PC-9 (cell line): Measurements from ENCODE around the gene EMC7. TPM values are rescaled to one million over a fixed set of nuclear protein-coding genes. Genes with fewer than 3 reads are reported as not detected.
"Not testable (repeated sequence)": the region's sequence is repeated elsewhere in the genome, so short reads cannot be mapped to it uniquely, and the experiment has no call there.

Source experiments
- BruUV-seq: library from RNA; stranded (reverse); fragments of 400-500 nt; replicated peaks from 2 replicates; lab custom pipeline; 2021; lab: Mats Ljungman, UMichigan
- CTCF ChIA-PET: fragments of 300-600 bp; sonication (Branson Sonifier 250); formaldehyde crosslinking; loops from one replicate; lab custom pipeline; 2022; ENCODE audit warnings: antibody characterized with exemption; lab: Charles Lee
- POLR2A ChIA-PET: fragments of 300-600 bp; sonication (Branson Sonifier 250); formaldehyde crosslinking; loops from one replicate; lab custom pipeline; 2022; ENCODE audit warnings: antibody characterized with exemption; ENCODE audit not compliant: unreplicated experiment; lab: Charles Lee
- DNase-seq, 2 experiments: peaks; one replicate each; pipeline versions ENCODE4 v3.0.0 to v3.0.0-alpha.2; 2015 to 2022; ENCODE audit warnings: mixed read lengths in 1 of 2
- H2AFZ ChIP-seq: fragments of 200-600 bp; sonication (generic); 2 replicates; pipeline ENCODE4 v1.8.1; 2017; ENCODE audit warnings: antibody characterized with exemption
- H3F3A ChIP-seq: fragments of 200-600 bp; sonication (generic); 2 replicates; pipeline ENCODE4 v1.8.1; 2017; ENCODE audit warnings: antibody characterized with exemption, mild to moderate bottlenecking, low read depth; ENCODE audit not compliant: insufficient read depth
- H3K27ac ChIP-seq: fragments of 200-600 bp; sonication (generic); 2 replicates; pipeline ENCODE4 v1.6.1; 2016; ENCODE audit warnings: mixed run types
- H3K27me3 ChIP-seq: fragments of 200-600 bp; sonication (generic); 2 replicates; pipeline ENCODE4 v1.6.1; 2016; ENCODE audit warnings: low read depth, mixed run types; ENCODE audit not compliant: insufficient read depth
- H3K36me3 ChIP-seq: fragments of 200-600 bp; sonication (generic); 2 replicates; pipeline ENCODE4 v1.6.1; 2016; ENCODE audit warnings: low read depth, mixed run types
- H3K4me1 ChIP-seq: fragments of 200-600 bp; sonication (generic); replicated peaks from 2 replicates; pipeline ENCODE4 v1.6.1; 2016; ENCODE audit warnings: mixed run types; ENCODE audit not compliant: insufficient read depth
- H3K4me2 ChIP-seq: fragments of 200-600 bp; sonication (generic); 2 replicates; pipeline ENCODE4 v1.6.1; 2017; ENCODE audit warnings: mixed run types
- H3K4me3 ChIP-seq: fragments of 200-600 bp; sonication (generic); 2 replicates; pipeline ENCODE4 v1.6.1; 2016; ENCODE audit warnings: mixed run types
- H3K79me2 ChIP-seq: fragments of 200-600 bp; sonication (generic); 2 replicates; pipeline ENCODE4 v1.6.1; 2017; ENCODE audit warnings: low read depth, mixed run types
- H3K9me2 ChIP-seq: fragments of 200-600 bp; sonication (generic); 2 replicates; pipeline ENCODE4 v1.8.1; 2017; ENCODE audit warnings: mild to moderate bottlenecking; ENCODE audit not compliant: insufficient read depth
- H3K9me3 ChIP-seq: fragments of 200-600 bp; sonication (generic); 2 replicates; pipeline ENCODE4 v1.8.1; 2016; ENCODE audit warnings: low read depth; ENCODE audit not compliant: insufficient read depth
- H4K20me1 ChIP-seq: fragments of 200-600 bp; sonication (generic); 2 replicates; pipeline ENCODE4 v1.8.1; 2017; ENCODE audit not compliant: insufficient read depth
- CTCF ChIP-seq: fragments of 200-600 bp; sonication (generic); conservative IDR thresholded peaks from 2 replicates; pipeline ENCODE4 v1.6.1; 2017; ENCODE audit warnings: mixed run types, antibody characterized with exemption, mild to moderate bottlenecking, moderate library complexity
- EZH2 ChIP-seq: fragments of 200-600 bp; sonication (generic); IDR thresholded peaks from 2 replicates; pipeline ENCODE4 v1.8.0; 2017; ENCODE audit warnings: antibody characterized with exemption, low read depth
- intact Hi-C: fragments of 100-400 bp; cut with micrococcal nuclease; formaldehyde crosslinking; loops from one replicate; pipeline ENCODE4 v1.10.0; 2022; ENCODE audit not compliant: unreplicated experiment
- total RNA-seq: library from RNA; stranded (reverse); gene quantifications from 2 replicates; pipeline ENCODE4 v1.2.3, GENCODE V29; 2021

Gene EMC7
- total RNA-seq, 1 experiment from 2014 or later, result 33.9 TPM

GRCh38 chr15:34125945-34126344, 24.3 kb upstream of the EMC7 start:
- intact Hi-C loops, result no loop called here
- no peaks in the 10 kb centered on the region for H4K20me1 ChIP-seq
- H3K9me3 ChIP-seq, result no peaks in the 10 kb centered on the region
- no peaks in the 10 kb centered on the region for H3F3A ChIP-seq
- no peaks in the 10 kb centered on the region for H3K9me2 ChIP-seq
- no peak overlapping the region for H3K27ac ChIP-seq
- H2AFZ ChIP-seq, result no peak overlapping the region
- no peaks in the 10 kb centered on the region for H3K36me3 ChIP-seq
- BruUV-seq, result no TSS peak
- no peaks in the 10 kb centered on the region for H3K79me2 ChIP-seq
- H3K4me3 ChIP-seq, result no peak overlapping the region
- DNase-seq, result no peak
- no peaks in the 10 kb centered on the region for H3K4me1 ChIP-seq
- no peaks in the 10 kb centered on the region for H3K27me3 ChIP-seq
- TF ChIP-seq EZH2, result no peak
- no peak for TF ChIP-seq CTCF
- POLR2A ChIA-PET, result interaction anchor here (0.7 kb wide), 1 partner anchor 119 kb away, joined by 5 read pairs; no protein-coding TSS in a partner anchor
- CTCF ChIA-PET, result interaction anchor here (0.8 kb wide), 1 partner anchor 9 kb away, joined by 3 read pairs; no protein-coding TSS in a partner anchor
- no peak overlapping the region for H3K4me2 ChIP-seq

- TF ChIP-seq EZH2 (no peak), CTCF (no peak)
- DNase-seq, result no peak
- Histone ChIP-seq H3K9me2 (no peaks in the 10 kb centered on the region), H4K20me1 (no peaks in the 10 kb centered on the region), H3K9me3 (no peaks in the 10 kb centered on the region), H2AFZ (no peak overlapping the region), H3K4me3 (no peak overlapping the region), H3K27me3 (no peaks in the 10 kb centered on the region), H3K79me2 (no peaks in the 10 kb centered on the region), H3K4me2 (no peak overlapping the region), H3F3A (no peaks in the 10 kb centered on the region), H3K27ac (no peak overlapping the region), H3K36me3 (no peaks in the 10 kb centered on the region), H3K4me1 (no peaks in the 10 kb centered on the region)
- POLR2A ChIA-PET, result no interaction called here
- no TSS peak for BruUV-seq
- CTCF ChIA-PET, result no interaction called here
- intact Hi-C loops, result no loop called here
These were observed 23.0 kb upstream of the EMC7 start for GRCh38 chr15:34124651-34125050.

DNA sequence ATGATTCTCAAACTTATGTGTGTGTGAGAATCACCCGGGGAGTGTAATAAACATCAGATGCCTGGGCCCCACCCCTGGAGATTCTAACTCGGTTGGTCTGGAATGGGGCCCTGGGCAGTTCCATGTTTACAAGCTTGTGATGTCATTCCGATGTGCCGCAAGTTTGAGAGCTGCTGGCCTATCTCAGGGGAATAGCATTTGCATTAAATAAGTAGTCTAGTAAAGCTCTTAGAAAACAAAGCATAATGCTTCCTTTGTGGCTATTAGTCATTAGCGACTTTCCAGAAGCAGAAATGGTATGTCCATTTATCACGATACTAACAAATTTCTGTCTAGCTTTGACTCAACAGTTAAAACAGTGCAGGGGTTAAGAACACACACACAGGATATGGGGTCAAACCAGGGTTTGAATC, 21.1 kb upstream of the EMC7 start:
- Histone ChIP-seq H2AFZ (no peak overlapping the region), H3K27ac (no peak overlapping the region), H3K9me3 (no peaks in the 10 kb centered on the region), H3K4me2 (no peak overlapping the region), H3K4me1 (no peaks in the 10 kb centered on the region), H3K79me2 (no peaks in the 10 kb centered on the region), H3K4me3 (no peak overlapping the region), H4K20me1 (no peaks in the 10 kb centered on the region), H3K36me3 (no peaks in the 10 kb centered on the region), H3K27me3 (no peaks in the 10 kb centered on the region), H3F3A (no peaks in the 10 kb centered on the region), H3K9me2 (no peaks in the 10 kb centered on the region)
- POLR2A ChIA-PET, result no interaction called here
- TF ChIP-seq CTCF, result no peak
- TF ChIP-seq EZH2, result no peak
- no TSS peak for BruUV-seq
- DNase-seq, result no peak
- CTCF ChIA-PET, result interaction anchor here (0.7 to 1.1 kb wide), 2 partner anchors 13 to 86 kb away, joined by 3 read pairs; no protein-coding TSS in a partner anchor
- intact Hi-C loops, result no loop called here

DNA sequence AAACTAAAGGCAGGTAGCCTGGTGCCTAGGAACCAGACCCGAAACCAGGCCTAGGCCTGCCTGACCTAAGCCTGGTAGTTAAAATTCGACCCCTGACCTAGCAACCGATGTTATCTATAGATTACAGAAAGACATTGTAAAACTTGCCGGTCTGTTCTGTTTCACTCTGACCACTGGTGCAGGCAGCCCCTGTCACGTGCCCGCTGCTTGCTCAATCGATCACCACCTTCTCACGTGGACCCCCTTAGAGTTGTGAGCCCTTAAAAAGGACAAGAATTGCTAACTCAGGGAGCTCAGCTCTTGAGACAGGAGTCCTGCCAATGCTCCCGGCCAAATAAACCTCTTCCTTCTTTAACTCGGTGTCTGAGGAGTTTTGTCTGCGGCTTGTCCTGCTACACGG, 20.1 kb upstream of the EMC7 start:
- H3K27ac ChIP-seq, POLR2A ChIA-PET, H4K20me1 ChIP-seq, H3K9me3 ChIP-seq, H3K36me3 ChIP-seq, H3F3A ChIP-seq, H3K9me2 ChIP-seq, H2AFZ ChIP-seq, H3K79me2 ChIP-seq, H3K4me2 ChIP-seq, CTCF ChIA-PET, BruUV-seq, H3K4me1 ChIP-seq, DNase-seq, intact Hi-C loops, H3K4me3 ChIP-seq, H3K27me3 ChIP-seq: not testable (repeated sequence)

GRCh38 chr15:34120420-34120819, 18.8 kb upstream of the EMC7 start:
- H3K4me2 ChIP-seq, H3K4me1 ChIP-seq, H3K79me2 ChIP-seq, BruUV-seq, H3K27me3 ChIP-seq, H4K20me1 ChIP-seq, H3F3A ChIP-seq, H3K36me3 ChIP-seq, H3K4me3 ChIP-seq, DNase-seq, H3K27ac ChIP-seq, POLR2A ChIA-PET, H2AFZ ChIP-seq, H3K9me3 ChIP-seq, H3K9me2 ChIP-seq, intact Hi-C loops, CTCF ChIA-PET: not testable (repeated sequence)
